Stimulated activated CD4-positive, alpha-beta T cell treated with anti-CD3 and anti-CD28 coated beads, Interleukin-4, amount 100 ng/mL, for 1 hour (primary cell): ENCODE data around the gene KLHL30.

Source experiments
- DNase-seq: peaks from one replicate; pipeline ENCODE4 v3.0.0-alpha.2; 2020

The KLHL30 gene

GRCh38 chr2:238138331-238139195 is at the start of gene KLHL30:
Gene KLHL30 (plus strand): TSS chr2:238138668. CDS start chr2:238140755, 2,087 bp downstream.
- DNase-seq = no peak

- no peak for DNase-seq
Observed at GRCh38 chr2:238090887-238091286, 47.6 kb upstream of the KLHL30 start.

- DNase-seq = no peak
Observed at GRCh38 chr2:238091436-238092060, 46.9 kb upstream of the KLHL30 start.

GRCh38 chr2:238092486-238093035 is 45.9 kb upstream of the KLHL30 start:
- no peak for DNase-seq

GRCh38 chr2:238093181-238094140 is 45.0 kb upstream of the KLHL30 start:
- no peak for DNase-seq

- no peak for DNase-seq
Observed at GRCh38 chr2:238094438-238095022, 43.9 kb upstream of the KLHL30 start.

- no peak for DNase-seq
Observed at GRCh38 chr2:238095143-238095542, 43.3 kb upstream of the KLHL30 start.

- no peak for DNase-seq
Observed at GRCh38 chr2:238096311-238097011, 42.0 kb upstream of the KLHL30 start.

- no peak for DNase-seq
Observed at GRCh38 chr2:238097201-238097987, 41.1 kb upstream of the KLHL30 start.

- DNase-seq = no peak
Observed at GRCh38 chr2:238097988-238098871, 40.2 kb upstream of the KLHL30 start.

GRCh38 chr2:238098901-238099713 is 39.4 kb upstream of the KLHL30 start:
- no peak for DNase-seq

GRCh38 chr2:238099714-238100048 is 38.8 kb upstream of the KLHL30 start:
- no peak for DNase-seq

- no peak for DNase-seq
Observed at GRCh38 chr2:238100049-238100820, 38.2 kb upstream of the KLHL30 start, which contains the start of gene ESPNL. Gene ESPNL (plus strand): TSS chr2:238100340. CDS start chr2:238100420, 80 bp downstream.

GRCh38 chr2:238100821-238101771 is 37.4 kb upstream of the KLHL30 start:
- DNase-seq = no peak

- DNase-seq = no peak
Observed at GRCh38 chr2:238101891-238102841, 36.3 kb upstream of the KLHL30 start.

- DNase-seq = no peak
Observed at GRCh38 chr2:238102865-238103264, 35.6 kb upstream of the KLHL30 start.
